ENCODE data around the gene ZNF827. TPM values are rescaled to one million over a fixed set of nuclear protein-coding genes. Genes with fewer than 3 reads are reported as not detected.

Gene ZNF827
- polyA plus RNA-seq, 1 donor from 2014 or later: 12.1 TPM

GRCh38 chr4:145760961-145761929 lies 177.4 kb downstream of the ZNF827 start:
- Histone ChIP-seq H3K9me2 (ENCODE audit: insufficient read depth, low read length) (no peaks in the 10 kb centered on the region), H3K4me2 (ENCODE audit: low read length) (no peak overlapping the region), H4K20me1 (ENCODE audit: insufficient read depth) (no peaks in the 10 kb centered on the region), H3K4me3 (ENCODE audit: low read length) (no peak overlapping the region), H3K9ac (ENCODE audit: low read length) (no peak overlapping the region), H3F3A (ENCODE audit: insufficient read depth, low read length, poor library complexity, severe bottlenecking) (no peaks in the 10 kb centered on the region), H3K27me3 (ENCODE audit: insufficient read depth, low read depth, low read length) (no peaks in the 10 kb centered on the region), H2AFZ (ENCODE audit: low read depth, low read length) (no peak overlapping the region), H3K9me3 (ENCODE audit: low read length) (no peaks in the 10 kb centered on the region), H3K79me2 (replicated peaks; ENCODE audit: insufficient read depth, low read length) (no peaks in the 10 kb centered on the region), H3K36me3 (ENCODE audit: insufficient read depth, low read length) (peaks cover 34% of the 10 kb centered on the region), H3K27ac (ENCODE audit: low read length) (no peak overlapping the region)
- TF ChIP-seq REST (IDR thresholded peaks at IDR 0.05; ENCODE audit: borderline replicate concordance) (no peak), MXI1 (conservative IDR thresholded peaks at IDR 0.05; ENCODE audit: poor library complexity, severe bottlenecking) (no peak), EZH2 (IDR thresholded peaks at IDR 0.05; ENCODE audit: borderline replicate concordance, insufficient read depth, low read length, poor library complexity, severe bottlenecking) (no peak), SMC3 (conservative IDR thresholded peaks at IDR 0.05; ENCODE audit: poor library complexity) (no peak), EP300 (conservative IDR thresholded peaks at IDR 0.05; ENCODE audit: poor library complexity, severe bottlenecking) (no peak), CTCF (IDR thresholded peaks at IDR 0.05; ENCODE audit: poor library complexity, severe bottlenecking) (no peak), POLR2AphosphoS5 (IDR thresholded peaks at IDR 0.05) (no peak)

GRCh38 chr4:145760176-145760575 lies 178.4 kb downstream of the ZNF827 start:
- Histone ChIP-seq H3K9ac (ENCODE audit: low read length) (no peak overlapping the region), H3K9me2 (ENCODE audit: insufficient read depth, low read length) (no peaks in the 10 kb centered on the region), H3K36me3 (ENCODE audit: insufficient read depth, low read length) (peaks cover 32% of the 10 kb centered on the region), H4K20me1 (ENCODE audit: insufficient read depth) (no peaks in the 10 kb centered on the region), H3K27ac (ENCODE audit: low read length) (no peak overlapping the region), H3K4me3 (ENCODE audit: low read length) (no peak overlapping the region), H3K9me3 (ENCODE audit: low read length) (no peaks in the 10 kb centered on the region), H3K27me3 (ENCODE audit: insufficient read depth, low read depth, low read length) (no peaks in the 10 kb centered on the region), H2AFZ (ENCODE audit: low read depth, low read length) (no peak overlapping the region), H3K4me2 (ENCODE audit: low read length) (no peak overlapping the region), H3K79me2 (replicated peaks; ENCODE audit: insufficient read depth, low read length) (no peaks in the 10 kb centered on the region), H3F3A (ENCODE audit: insufficient read depth, low read length, poor library complexity, severe bottlenecking) (no peaks in the 10 kb centered on the region)
- TF ChIP-seq CTCF (IDR thresholded peaks at IDR 0.05; ENCODE audit: poor library complexity, severe bottlenecking) (no peak), SMC3 (conservative IDR thresholded peaks at IDR 0.05; ENCODE audit: poor library complexity) (no peak), POLR2AphosphoS5 (IDR thresholded peaks at IDR 0.05) (no peak), REST (IDR thresholded peaks at IDR 0.05; ENCODE audit: borderline replicate concordance) (no peak), MXI1 (conservative IDR thresholded peaks at IDR 0.05; ENCODE audit: poor library complexity, severe bottlenecking) (no peak), RAD21 (conservative IDR thresholded peaks at IDR 0.05) (no peak), EZH2 (IDR thresholded peaks at IDR 0.05; ENCODE audit: borderline replicate concordance, insufficient read depth, low read length, poor library complexity, severe bottlenecking) (no peak), TAF1 (IDR thresholded peaks at IDR 0.05; ENCODE audit: low read depth) (no peak), EP300 (conservative IDR thresholded peaks at IDR 0.05; ENCODE audit: poor library complexity, severe bottlenecking) (no peak)

All from neural cell (in vitro differentiated cells).